Kidney (tissue), 14 donors: ENCODE data around the gene ANKRD44. TPM values are rescaled to one million over a fixed set of nuclear protein-coding genes. Genes with fewer than 3 reads are reported as not detected.

Source experiments
- DNase-seq, 5 donors: peaks; one replicate each; pipeline ENCODE4 v3.0.0-alpha.2; 2013 to 2020
- FAIRE-seq: peaks from 2 replicates; lab custom pipeline; 2012; peaks lifted over from hg19 to GRCh38; lab: Jason Lieb, UNC
- H3K27ac ChIP-seq, 2 donors: one replicate each; pipeline ENCODE4 v1.7.0; 2013; ENCODE audit warnings: low read depth in 2 of 2, low read length in 2 of 2, inconsistent platforms in 1 of 2
- H3K27me3 ChIP-seq: one replicate; pipeline ENCODE4 v1.7.1; 2013; ENCODE audit warnings: low read length, inconsistent platforms; ENCODE audit not compliant: control insufficient read depth, insufficient read depth
- H3K36me3 ChIP-seq, 3 donors: one replicate each; pipeline versions ENCODE4 v1.7.0 to v1.7.1; 2013; ENCODE audit warnings: low read length in 3 of 3, control low read depth in 1 of 3, inconsistent platforms in 1 of 3; ENCODE audit not compliant: insufficient read depth in 3 of 3, control insufficient read depth in 2 of 3
- H3K4me1 ChIP-seq, 3 donors: one replicate each; pipeline versions ENCODE4 v1.7.0 to v1.7.1; 2013; ENCODE audit warnings: low read length in 3 of 3, inconsistent platforms in 1 of 3, low read depth in 1 of 3; ENCODE audit not compliant: control insufficient read depth in 2 of 3, insufficient read depth in 2 of 3
- H3K4me3 ChIP-seq, 3 donors: one replicate each; pipeline versions ENCODE4 v1.7.0 to v1.8.1; 2013; ENCODE audit warnings: low read length in 3 of 3, control low read depth in 1 of 3, inconsistent platforms in 1 of 3
- H3K9ac ChIP-seq, 3 donors: one replicate each; pipeline versions ENCODE4 v1.7.0 to v1.7.1; 2013; ENCODE audit warnings: low read length in 3 of 3, control low read depth in 1 of 3, inconsistent platforms in 1 of 3
- H3K9me3 ChIP-seq, 3 donors: one replicate each; pipeline versions ENCODE4 v1.7.0 to v1.7.1; 2013; ENCODE audit warnings: low read length in 3 of 3, control low read depth in 1 of 3, inconsistent platforms in 1 of 3; ENCODE audit not compliant: control insufficient read depth in 2 of 3, insufficient read depth in 1 of 3
- CTCF ChIP-seq: IDR thresholded peaks from 3 replicates; pipeline ENCODE4 v1.5.1; 2012; ENCODE audit warnings: mild to moderate bottlenecking, moderate library complexity, borderline replicate concordance; ENCODE audit not compliant: insufficient read depth; ENCODE audit errors: extremely low read depth
- intact Hi-C: fragments of 100-400 bp; cut with DNase I; formaldehyde crosslinking; loops from one replicate; pipeline ENCODE4 v1.11.1; 2022
- polyA plus RNA-seq: library from polyadenylated mRNA; stranded (reverse); fragments of 350-450 nt; fragmentation: Illumina TruSeq; extraction: RNeasy Lipid Tissue Mini Kit (QIAGEN cat#74804); gene quantifications from one replicate; pipeline ENCODE4 v1.2.3, GENCODE V29; 2014; ENCODE audit warnings: low read depth, low replicate concordance; ENCODE audit not compliant: insufficient read depth
- total RNA-seq: library from RNA; stranded (reverse); fragmentation: NEBNext Ultra II Directional; extraction: Animal tissue kit (Norgen Biotek cat#: 25700); gene quantifications from one replicate; pipeline ENCODE4 v1.2.1, GENCODE V29; 2021
- donor health status: control.
- donor health status: control.
- donor health status: control.
- donor health status: control.
- donor health status: control.
- donor health status: DM: yes; HTN: yes; CAD: no.
- donor health status: Normal renal cell carcinoma (clear cell type).

ANKRD44 gene
- total and polyA plus RNA-seq, 2 donors from 2014 or later = 2.2 to 39.2 TPM

GRCh38 chr2:197121255-197121654, 189.3 kb downstream of the ANKRD44 start:
- Histone ChIP-seq H3K27ac (no peak overlapping the region), H3K36me3 (peaks cover 0 to 2% (median 2%) of the 10 kb centered on the region in 3 donors), H3K9me3 (no peaks in the 10 kb centered on the region), H3K9ac (no peak overlapping the region), H3K27me3 (no peaks in the 10 kb centered on the region), H3K4me3 (no peak overlapping the region), H3K4me1 (no peaks in the 10 kb centered on the region)
- no peak for TF ChIP-seq CTCF
- DNase-seq = no peak
- intact Hi-C loops = no loop called here
- no peak for FAIRE-seq

- peaks cover 0 to 2% (median 2%) of the 10 kb centered on the region in 3 donors for H3K36me3 ChIP-seq
- no peaks in the 10 kb centered on the region for H3K4me1 ChIP-seq
- DNase-seq (no peak), FAIRE-seq (no peak)
- H3K4me3 ChIP-seq = no peak overlapping the region
- no peaks in the 10 kb centered on the region for H3K9me3 ChIP-seq
- no peaks in the 10 kb centered on the region for H3K27me3 ChIP-seq
- TF ChIP-seq CTCF = no peak
- intact Hi-C loops = no loop called here
- no peak overlapping the region for H3K27ac ChIP-seq
- no peak overlapping the region for H3K9ac ChIP-seq
These were observed 194.2 kb downstream of the ANKRD44 start for GRCh38 chr2:197116306-197116879.

DNA sequence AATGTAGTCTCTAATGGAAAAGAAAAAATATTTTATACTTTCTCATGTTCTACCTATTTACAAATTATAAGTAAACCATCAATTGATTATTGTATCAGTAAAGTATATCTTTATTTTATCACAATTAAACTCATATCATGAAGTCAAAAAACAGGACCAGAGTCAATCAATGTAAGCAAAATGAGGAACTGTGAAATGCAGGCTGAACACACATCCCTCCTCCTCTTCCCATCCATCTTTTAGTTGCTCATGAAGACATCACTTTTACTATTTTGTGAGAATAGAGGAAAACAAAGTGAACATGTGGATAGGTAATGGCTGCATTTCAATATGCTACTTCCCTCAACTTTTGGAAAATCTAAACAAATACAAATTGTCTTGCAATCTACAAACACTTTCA, 195.3 kb downstream of the ANKRD44 start:
- H3K9ac ChIP-seq = no peak overlapping the region
- DNase-seq (no peak), FAIRE-seq (no peak)
- no peaks in the 10 kb centered on the region for H3K27me3 ChIP-seq
- H3K36me3 ChIP-seq = no peaks in the 10 kb centered on the region
- intact Hi-C loops = no loop called here
- no peak overlapping the region for H3K27ac ChIP-seq
- no peaks in the 10 kb centered on the region for H3K9me3 ChIP-seq
- no peak for TF ChIP-seq CTCF
- no peak overlapping the region for H3K4me3 ChIP-seq
- H3K4me1 ChIP-seq = no peaks in the 10 kb centered on the region

DNA sequence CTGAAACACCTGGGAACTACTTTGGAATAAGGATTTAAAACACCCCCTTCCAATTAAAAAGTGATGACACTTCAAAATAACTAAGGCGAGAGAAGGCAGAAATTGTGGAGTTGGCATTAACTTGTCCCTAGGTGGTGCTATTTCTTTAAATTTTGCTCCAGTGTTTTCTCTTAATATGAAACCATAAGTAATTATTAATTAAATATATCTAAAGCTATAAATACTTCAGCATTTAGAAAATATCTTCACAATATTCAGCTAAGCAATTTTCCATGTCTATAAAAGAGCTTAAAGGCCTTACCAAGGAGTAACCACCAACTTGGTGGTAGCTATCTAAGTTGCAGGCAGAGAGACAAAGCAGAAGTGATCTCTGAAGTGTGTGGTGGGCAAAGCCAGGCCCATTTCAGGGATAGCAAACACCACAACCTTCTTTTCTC, 197.3 kb downstream of the ANKRD44 start:
- Histone ChIP-seq H3K27ac (no peak overlapping the region), H3K36me3 (no peaks in the 10 kb centered on the region), H3K27me3 (no peaks in the 10 kb centered on the region), H3K4me3 (no peak overlapping the region), H3K9ac (no peak overlapping the region), H3K4me1 (peaks cover 0 to under 1% (median 0%) of the 10 kb centered on the region in 3 donors), H3K9me3 (no peaks in the 10 kb centered on the region)
- peak; percentile 32 for TF ChIP-seq CTCF
- peak in 1 of 5 donors; percentile 66 for DNase-seq
- peak; percentile 94 for FAIRE-seq
- intact Hi-C loops = no loop called here
